A673 (cell line): ENCODE data around the gene TSPEAR.

ENCODE experiments used
- EZH2 ChIP-seq: fragments of 200-600 bp; sonication (generic); IDR thresholded peaks from 2 replicates; pipeline ENCODE4 v1.6.1; 2017; ENCODE audit warnings: borderline replicate concordance, low read depth, mild to moderate bottlenecking, mixed read lengths, antibody characterized with exemption, low read length; ENCODE audit not compliant: poor library complexity, severe bottlenecking
- TF ChIP-seq, protein P1 (sequence below): fragments of 300-800, 200-600 bp; sonication (generic); conservative IDR thresholded peaks from 2 replicates; pipeline ENCODE4 v1.5.1; 2017; ENCODE audit warnings: low read depth, mild to moderate bottlenecking, antibody characterized with exemption, low read length, moderate library complexity, mixed read lengths

- TF ChIP-seq, protein P1, sequence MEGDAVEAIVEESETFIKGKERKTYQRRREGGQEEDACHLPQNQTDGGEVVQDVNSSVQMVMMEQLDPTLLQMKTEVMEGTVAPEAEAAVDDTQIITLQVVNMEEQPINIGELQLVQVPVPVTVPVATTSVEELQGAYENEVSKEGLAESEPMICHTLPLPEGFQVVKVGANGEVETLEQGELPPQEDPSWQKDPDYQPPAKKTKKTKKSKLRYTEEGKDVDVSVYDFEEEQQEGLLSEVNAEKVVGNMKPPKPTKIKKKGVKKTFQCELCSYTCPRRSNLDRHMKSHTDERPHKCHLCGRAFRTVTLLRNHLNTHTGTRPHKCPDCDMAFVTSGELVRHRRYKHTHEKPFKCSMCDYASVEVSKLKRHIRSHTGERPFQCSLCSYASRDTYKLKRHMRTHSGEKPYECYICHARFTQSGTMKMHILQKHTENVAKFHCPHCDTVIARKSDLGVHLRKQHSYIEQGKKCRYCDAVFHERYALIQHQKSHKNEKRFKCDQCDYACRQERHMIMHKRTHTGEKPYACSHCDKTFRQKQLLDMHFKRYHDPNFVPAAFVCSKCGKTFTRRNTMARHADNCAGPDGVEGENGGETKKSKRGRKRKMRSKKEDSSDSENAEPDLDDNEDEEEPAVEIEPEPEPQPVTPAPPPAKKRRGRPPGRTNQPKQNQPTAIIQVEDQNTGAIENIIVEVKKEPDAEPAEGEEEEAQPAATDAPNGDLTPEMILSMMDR = no peak
- no peak for TF ChIP-seq EZH2
These were observed 195.8 kb downstream of the TSPEAR start for GRCh38 chr21:44515359-44516165.
